Cardiac muscle cell (in vitro differentiated cells and primary cell): Measurements from ENCODE around the gene TMEM176B. TPM values are rescaled to one million over a fixed set of nuclear protein-coding genes. Genes with fewer than 3 reads are reported as not detected.

ENCODE experiments used
- DNase-seq, 2 donors: peaks; one replicate each; pipeline versions ENCODE4 v3.0.0 to v3.0.0-alpha.2; 2010 to 2017; ENCODE audit warnings: low read depth in 1 of 2, low spot score in 1 of 2
- H3K27ac ChIP-seq: fragments of 200-600 bp; sonication (generic); 2 replicates; pipeline ENCODE4 v1.5.1; 2016
- H3K27me3 ChIP-seq: fragments of 200-600 bp; sonication (generic); 2 replicates; pipeline ENCODE4 v1.6.0; 2016; ENCODE audit warnings: control low read depth
- H3K36me3 ChIP-seq: fragments of 200-600 bp; sonication (generic); 2 replicates; pipeline ENCODE4 v1.5.1; 2016; ENCODE audit warnings: control low read depth
- H3K4me1 ChIP-seq: fragments of 200-600 bp; sonication (generic); 2 replicates; pipeline ENCODE4 v1.8.1; 2017; ENCODE audit warnings: low read depth, mild to moderate bottlenecking, mixed run types
- H3K4me3 ChIP-seq: fragments of 200-600 bp; sonication (generic); 2 replicates; pipeline ENCODE4 v1.5.1; 2016; ENCODE audit warnings: mild to moderate bottlenecking
- H3K9me3 ChIP-seq: fragments of 200-600 bp; sonication (generic); 2 replicates; pipeline ENCODE4 v1.5.1; 2017; ENCODE audit warnings: low read depth, mild to moderate bottlenecking, control low read depth
- polyA plus RNA-seq: library from polyadenylated mRNA; unstranded; fragments of >200 nt; fragmentation: Nextera tagmentation; extraction: Ambion mirVana; gene quantifications from 2 replicates; pipeline ENCODE4 v1.2.1, GENCODE V29; 2016
- total RNA-seq: library from RNA; depleted of rRNA; stranded (reverse); fragments of >200 nt; gene quantifications from 2 replicates; pipeline ENCODE4 v1.2.3, GENCODE V29; 2016
- TF ChIP-seq, protein P1 (sequence below): IDR thresholded peaks from 2 replicates; pipeline ENCODE4 v1.5.1; 2012; ENCODE audit warnings: low read depth, mild to moderate bottlenecking, low read length

Gene TMEM176B
- total and polyA plus RNA-seq, 2 experiments from 2014 or later, result 30.6 to 41.8 TPM

DNA sequence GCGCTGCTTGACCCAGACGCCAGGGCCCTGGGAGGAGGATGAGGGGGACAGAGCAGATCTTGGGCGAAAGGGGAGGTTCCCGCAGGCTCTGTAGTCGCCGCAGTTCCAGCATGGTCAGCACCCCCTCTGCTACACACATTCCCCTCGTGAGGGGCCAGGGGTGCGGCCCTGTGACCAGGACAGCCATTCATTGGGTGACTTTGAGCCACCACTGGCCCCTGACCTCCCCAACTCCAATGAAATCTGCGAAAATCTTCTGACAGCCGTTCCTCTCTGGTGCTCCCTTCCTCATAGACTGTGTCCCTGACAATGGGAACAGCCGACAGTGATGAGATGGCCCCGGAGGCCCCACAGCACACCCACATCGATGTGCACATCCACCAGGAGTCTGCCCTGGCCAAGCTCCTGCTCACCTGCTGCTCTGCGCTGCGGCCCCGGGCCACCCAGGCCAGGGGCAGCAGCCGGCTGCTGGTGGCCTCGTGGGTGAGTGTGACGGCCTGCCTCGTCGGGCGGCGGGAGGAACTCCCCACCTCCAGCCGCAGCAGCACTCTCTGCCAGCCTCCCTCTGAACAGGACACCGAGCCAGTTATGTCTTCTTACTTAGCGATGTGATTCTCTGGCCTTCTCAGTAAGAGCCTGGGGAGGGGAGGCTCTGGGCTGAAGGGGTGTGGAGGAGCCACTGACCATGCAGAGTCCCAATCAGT, 1.2 kb upstream of the TMEM176B start:
- Histone ChIP-seq H3K4me3 (peak overlapping the region; percentile 36), H3K27me3 (peaks cover 69% of the 10 kb centered on the region), H3K9me3 (no peaks in the 10 kb centered on the region), H3K36me3 (no peaks in the 10 kb centered on the region), H3K27ac (no peak overlapping the region), H3K4me1 (no peaks in the 10 kb centered on the region)
- no peak for DNase-seq
- TF ChIP-seq, protein P1, sequence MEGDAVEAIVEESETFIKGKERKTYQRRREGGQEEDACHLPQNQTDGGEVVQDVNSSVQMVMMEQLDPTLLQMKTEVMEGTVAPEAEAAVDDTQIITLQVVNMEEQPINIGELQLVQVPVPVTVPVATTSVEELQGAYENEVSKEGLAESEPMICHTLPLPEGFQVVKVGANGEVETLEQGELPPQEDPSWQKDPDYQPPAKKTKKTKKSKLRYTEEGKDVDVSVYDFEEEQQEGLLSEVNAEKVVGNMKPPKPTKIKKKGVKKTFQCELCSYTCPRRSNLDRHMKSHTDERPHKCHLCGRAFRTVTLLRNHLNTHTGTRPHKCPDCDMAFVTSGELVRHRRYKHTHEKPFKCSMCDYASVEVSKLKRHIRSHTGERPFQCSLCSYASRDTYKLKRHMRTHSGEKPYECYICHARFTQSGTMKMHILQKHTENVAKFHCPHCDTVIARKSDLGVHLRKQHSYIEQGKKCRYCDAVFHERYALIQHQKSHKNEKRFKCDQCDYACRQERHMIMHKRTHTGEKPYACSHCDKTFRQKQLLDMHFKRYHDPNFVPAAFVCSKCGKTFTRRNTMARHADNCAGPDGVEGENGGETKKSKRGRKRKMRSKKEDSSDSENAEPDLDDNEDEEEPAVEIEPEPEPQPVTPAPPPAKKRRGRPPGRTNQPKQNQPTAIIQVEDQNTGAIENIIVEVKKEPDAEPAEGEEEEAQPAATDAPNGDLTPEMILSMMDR, result no peak

DNA sequence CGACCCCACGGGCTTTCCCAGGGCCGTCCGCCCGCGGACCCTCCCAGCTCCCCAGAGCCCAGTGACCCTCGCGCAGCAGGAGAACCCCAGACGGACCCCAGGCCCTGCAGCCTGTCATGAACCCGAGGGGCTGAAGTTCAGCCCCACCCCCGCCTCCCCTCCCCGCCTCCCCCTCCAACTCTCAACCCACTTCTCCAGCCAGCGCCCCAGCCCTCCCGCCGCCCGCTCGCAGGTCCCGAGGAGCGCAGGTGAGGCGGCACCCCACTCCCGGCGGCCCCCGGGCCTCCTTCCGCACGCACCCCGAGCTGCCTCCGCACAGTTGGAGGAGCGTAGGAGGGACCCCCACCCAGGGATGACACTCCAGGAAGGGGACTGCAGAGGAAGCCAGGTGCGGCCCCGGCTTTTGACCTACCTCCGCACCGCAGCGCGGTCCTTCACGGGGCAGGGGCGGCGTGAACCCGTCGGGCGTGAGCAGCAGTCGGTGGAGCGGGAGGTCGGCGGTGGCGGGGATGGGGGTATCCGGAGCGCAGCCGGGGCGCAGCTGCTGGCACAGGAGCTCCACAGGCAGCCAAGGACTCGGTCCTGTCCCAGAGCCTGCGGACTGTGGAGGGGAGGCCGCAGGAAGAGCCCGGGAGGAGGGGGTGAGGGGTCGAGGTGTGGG, 547 bp upstream of the TMEM176B start, which contains the start of gene TMEM176A:
Gene TMEM176A (plus strand): TSS at position 189 of the 661 bp plus-strand sequence. CDS start 782 bp downstream, outside the sequence.
- no peaks in the 10 kb centered on the region for H3K36me3 ChIP-seq
- no peak for DNase-seq
- H3K4me1 ChIP-seq, result no peaks in the 10 kb centered on the region
- peaks cover 71% of the 10 kb centered on the region for H3K27me3 ChIP-seq
- TF ChIP-seq, protein P1, result no peak
- no peaks in the 10 kb centered on the region for H3K9me3 ChIP-seq
- H3K4me3 ChIP-seq, result peak within 1 kb of the TSS; percentile 36
- no peak within 1 kb of the TSS for H3K27ac ChIP-seq

DNA sequence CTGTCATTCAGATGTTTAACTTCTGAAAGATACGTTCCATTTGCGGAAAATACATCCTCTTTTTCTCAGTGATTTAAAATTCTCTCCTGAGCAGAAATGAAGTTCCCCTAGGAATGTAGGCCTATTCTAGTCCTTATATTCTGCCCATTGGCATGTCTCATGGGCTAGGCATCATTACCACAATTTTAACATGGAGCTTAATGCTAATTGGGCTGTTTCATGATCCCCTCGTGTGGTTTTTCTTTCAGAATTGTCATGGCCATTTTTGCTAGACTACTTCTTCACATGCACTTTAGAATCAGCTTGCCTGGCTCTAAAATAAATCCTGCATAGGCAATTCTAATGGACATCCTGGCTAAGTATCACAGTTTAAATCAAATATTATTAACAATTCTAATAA, 1.0 kb downstream of the TMEM176B start:
- no peak for DNase-seq
- H3K9me3 ChIP-seq, result no peaks in the 10 kb centered on the region
- no peaks in the 10 kb centered on the region for H3K36me3 ChIP-seq
- H3K27ac ChIP-seq, result no peak overlapping the region
- TF ChIP-seq, protein P1, result no peak
- peak overlapping the region; percentile 36 for H3K4me3 ChIP-seq
- H3K4me1 ChIP-seq, result no peaks in the 10 kb centered on the region
- peaks cover 72% of the 10 kb centered on the region for H3K27me3 ChIP-seq

DNA sequence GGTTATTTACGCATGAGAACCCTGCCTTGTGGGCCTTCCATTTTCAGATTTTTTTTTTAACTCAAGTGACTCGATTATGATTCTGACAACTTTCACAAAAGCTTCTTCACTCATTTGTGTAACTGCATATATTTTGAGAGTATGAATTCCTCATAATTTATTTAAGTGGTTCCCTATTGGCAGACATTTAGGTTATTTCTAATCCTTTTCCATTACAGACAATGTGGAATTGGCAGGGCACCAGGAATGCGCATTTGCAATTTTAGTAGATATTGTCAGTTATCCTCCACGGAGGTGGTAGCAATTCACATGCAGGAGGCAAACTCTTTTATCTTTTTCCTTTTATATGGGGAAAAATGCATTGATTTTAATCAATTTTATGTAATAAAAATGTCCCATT, 2.5 kb downstream of the TMEM176B start:
- H3K36me3 ChIP-seq, result no peaks in the 10 kb centered on the region
- H3K9me3 ChIP-seq, result no peaks in the 10 kb centered on the region
- no peak overlapping the region for H3K27ac ChIP-seq
- peaks cover 13% of the 10 kb centered on the region for H3K4me1 ChIP-seq
- peaks cover 61% of the 10 kb centered on the region for H3K27me3 ChIP-seq
- TF ChIP-seq, protein P1, result no peak
- H3K4me3 ChIP-seq, result no peak overlapping the region
- DNase-seq, result no peak

DNA sequence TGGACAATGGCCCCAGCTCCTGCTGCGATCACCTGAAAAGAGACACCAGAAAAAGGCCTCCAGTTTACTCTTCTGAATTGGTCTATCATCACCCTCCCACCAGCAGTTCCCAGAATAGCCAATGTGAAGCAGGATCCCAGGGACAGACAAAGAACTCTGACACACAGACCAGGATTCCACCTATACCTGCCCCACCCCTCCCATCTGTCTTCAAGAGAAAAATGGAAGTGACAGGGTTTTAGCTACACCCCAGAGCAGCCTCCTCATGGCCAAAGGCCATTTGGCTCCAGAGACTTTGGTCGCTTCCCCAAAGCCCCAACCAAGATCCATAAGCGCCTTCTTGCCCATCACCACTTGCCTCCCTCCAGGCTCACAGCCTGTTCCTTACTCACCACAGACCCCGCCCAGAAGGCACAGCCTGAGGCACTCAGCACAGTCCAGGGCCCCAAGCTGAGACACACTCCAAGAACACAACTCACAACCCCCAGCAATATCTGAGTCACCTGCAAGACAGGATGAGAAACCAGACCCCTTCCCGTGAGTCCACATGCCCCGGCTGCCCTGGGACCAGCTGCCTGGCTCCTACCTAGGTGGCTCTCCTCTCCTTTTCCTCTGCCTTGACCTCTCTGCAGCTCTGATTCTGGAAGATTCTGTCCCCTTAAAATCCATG, 6.5 kb downstream of the TMEM176B start:
- no peaks in the 10 kb centered on the region for H3K9me3 ChIP-seq
- no peak overlapping the region for H3K27ac ChIP-seq
- H3K36me3 ChIP-seq, result no peaks in the 10 kb centered on the region
- TF ChIP-seq, protein P1, result no peak
- DNase-seq, result no peak
- H3K4me3 ChIP-seq, result no peak overlapping the region
- peaks cover 22% of the 10 kb centered on the region for H3K27me3 ChIP-seq
- H3K4me1 ChIP-seq, result peaks cover 28% of the 10 kb centered on the region
